ENCODE measurements around the gene SLC35F3.
"Not testable (repeated sequence)": the region's sequence is repeated elsewhere in the genome, so short reads cannot be mapped to it uniquely, and the experiment has no call there.

Gene SLC35F3

DNA sequence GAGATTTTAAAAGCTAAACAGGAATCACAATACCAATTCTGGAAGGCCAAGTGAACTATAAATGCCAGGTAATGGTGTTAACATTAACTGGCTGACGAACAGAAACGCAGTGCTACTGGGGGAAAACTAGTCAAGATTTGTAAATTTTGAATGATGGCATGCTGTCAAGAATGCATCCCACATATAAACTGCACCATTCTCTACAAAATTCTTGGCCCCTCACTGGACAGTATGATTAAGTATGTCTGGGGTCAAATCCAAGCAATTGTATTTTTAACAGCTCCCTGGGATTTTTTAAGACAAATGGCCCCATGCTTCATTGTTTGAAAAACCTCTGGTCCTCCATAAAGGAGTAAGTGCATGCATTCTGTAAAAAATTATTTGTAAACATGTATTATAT, 395.6 kb downstream of the SLC35F3 start:
- DNase-seq: no peak

DNA sequence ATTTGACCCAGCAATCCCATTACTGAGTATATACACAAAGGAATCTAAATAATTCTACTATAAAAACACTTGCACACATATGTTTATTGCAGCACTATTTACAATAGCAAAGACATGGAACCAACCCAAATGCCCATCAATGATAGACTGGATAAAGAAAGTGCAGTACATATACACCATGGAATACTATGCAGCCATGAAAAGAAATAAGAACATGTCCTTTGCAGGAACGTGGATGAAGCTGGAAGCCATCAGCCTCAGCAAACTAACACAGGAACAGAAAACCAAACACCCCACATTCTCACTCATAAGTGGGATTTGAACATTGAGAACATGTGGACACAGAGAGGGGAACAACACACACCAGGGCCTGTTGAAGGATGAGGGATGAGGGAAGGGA, 397.2 kb downstream of the SLC35F3 start:
- not testable (repeated sequence) for DNase-seq

DNA sequence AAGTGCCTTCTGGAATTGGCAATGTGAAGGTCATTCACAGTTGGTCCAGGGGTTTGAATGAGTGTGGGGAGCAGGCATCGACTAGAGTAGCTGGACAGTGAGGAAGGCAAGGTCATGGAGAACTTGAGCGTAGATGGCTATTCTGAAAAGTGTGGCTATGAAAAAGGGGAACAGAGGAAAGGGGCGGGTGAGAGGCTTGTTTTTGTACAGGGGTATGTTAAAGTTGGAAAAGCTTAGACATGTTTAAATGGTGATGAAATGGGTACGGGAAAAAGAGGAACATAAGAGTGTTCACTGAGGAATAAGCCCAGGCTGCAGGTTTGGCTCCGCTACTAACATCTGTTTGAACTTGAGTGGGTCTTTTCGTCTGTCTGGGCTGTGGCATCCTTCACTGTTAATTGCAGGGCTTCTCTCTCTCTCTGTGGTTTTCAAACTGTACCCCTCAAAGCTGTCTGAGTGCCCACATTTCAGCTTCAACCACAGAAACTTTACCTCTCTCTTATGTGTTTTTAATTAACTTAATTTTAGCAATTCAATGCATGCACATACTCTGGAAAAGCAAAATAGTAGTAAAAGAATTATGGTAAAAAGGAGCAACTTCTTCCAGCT, 398.0 kb downstream of the SLC35F3 start:
- DNase-seq: no peak

DNA sequence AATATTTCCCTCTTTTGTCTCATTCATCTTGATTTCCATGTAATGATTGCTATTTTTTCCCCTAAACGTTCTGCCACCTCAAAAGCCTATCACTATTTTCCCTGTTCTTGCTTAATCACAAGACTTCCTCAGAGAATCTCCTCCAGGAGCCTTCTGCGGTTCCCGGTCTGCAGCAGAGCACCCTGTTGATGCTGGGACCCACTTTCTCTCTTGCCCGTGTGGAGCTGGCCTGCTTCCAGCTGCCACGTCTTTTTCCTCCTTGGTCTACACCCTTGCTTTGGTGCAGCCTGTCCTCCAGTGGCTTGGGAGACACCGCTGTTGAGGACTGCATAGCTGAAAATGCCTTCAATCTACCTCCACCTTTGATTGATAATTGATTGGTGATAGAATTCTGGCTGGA, 398.8 kb downstream of the SLC35F3 start:
- DNase-seq: no peak

DNA sequence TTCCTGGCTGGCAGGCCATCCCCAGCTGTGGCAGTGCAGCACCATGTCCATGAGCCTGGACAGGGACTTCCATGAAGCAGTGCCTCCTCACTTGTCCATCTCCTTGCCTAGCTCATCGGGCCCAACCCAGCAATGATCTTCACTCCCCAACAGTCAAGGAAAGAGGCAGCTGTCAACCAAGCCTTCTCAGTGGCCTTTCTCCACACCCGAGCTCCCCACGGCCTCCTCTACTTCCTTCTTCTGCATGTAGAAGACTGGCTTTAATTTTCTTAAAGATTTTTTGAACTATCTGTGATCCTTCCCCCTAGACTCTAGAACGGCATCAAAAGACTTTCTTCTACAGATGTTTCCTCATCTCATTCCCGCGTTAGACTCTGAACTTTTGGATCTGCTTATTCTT, 403.2 kb downstream of the SLC35F3 start:
- DNase-seq: no peak

DNA sequence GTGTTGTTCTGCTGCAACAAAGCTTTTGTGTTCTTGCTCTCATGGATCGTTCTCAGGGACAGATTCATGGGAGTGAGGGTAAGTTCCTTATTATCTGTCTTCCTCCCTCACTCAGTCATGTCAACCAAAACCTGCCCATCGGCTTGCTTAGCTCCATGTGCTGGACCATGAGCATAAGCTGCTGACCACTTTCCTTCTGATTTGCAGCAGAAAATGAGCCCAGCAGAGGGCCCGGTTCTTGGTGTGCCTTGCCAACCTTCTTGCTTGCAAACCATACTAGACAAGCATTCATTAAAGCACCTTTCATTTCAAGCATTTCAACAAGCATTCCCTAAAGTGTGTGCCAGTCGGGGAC, 404.7 kb downstream of the SLC35F3 start:
- no peak for DNase-seq

DNA sequence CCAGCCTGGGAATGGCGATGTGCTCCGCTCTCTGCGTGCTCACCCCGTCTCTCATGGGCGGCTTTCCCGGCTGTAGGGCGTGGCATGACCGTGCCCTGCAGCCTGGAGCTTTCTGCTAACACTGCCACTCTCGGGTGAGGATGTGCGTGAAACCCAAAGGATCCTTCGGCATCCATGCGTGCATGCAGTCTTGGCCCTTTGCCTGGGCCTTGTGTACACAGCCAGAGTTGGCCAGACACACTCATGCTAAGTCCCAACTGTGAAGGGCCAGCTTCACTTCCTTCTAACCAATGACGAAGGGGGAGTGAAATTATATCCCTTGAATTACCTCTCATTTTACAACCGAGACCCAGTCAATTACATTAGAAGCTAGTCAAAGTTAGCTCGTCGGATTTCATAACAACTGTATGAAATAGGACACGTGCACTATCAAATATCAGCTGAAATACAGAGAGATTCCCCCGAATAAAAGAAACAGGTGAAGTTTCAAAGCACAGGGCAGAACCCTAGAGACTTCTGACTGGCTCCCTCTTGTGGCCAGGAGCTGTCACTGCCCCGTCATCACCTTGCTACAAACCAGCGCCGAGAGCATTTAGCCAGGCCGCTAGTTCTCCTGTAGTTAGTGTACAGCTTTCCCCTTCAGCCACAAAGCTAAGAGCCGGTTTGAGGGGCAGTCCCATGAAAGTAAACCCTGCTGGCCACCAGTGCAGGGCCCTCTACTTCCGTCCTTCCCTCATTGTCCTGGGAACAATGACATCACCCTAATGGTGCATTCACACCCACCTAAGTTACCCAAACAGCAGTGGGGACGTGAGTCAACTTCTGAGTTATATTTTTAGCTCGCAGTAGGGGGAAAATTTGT, 405.4 kb downstream of the SLC35F3 start:
- peak; percentile 83 to 88 for DNase-seq

DNA sequence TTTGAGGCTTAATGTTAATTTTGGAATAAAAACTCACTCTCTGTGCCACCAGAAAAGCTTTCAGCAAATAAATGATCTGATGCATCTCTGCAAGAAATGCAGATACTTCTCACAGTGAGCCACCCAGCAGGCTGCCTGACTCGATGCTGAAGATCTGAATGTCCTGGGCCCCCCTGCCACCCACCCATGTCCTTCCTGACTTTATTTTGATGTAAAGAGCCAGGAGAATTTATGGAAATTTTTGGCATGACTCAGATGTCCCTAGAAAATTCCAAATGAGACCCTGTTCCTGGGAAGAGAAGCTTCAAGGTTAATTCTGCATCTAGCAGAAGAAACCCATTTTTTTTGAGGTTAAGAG, 406.0 kb downstream of the SLC35F3 start:
- DNase-seq: no peak

DNA sequence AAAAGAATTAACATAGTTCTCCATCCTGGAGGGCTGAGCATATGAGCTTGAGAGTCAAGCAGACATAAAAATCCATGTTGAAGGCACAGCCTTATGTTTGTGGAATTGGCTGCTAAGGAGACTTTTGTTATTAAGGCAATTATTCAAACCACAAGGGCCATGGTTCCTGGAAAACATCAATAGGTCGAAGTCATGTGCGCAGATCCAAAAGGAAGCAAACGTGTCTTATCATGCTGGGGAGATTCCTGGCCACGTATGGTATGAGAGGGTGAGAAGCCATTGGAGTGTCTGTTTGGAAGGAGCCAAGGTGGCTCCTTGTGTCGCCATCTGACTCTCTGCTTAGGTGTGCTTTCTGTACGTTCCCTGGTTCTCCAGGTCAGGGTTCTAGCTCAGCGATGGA, 406.9 kb downstream of the SLC35F3 start:
- DNase-seq: no peak

DNA sequence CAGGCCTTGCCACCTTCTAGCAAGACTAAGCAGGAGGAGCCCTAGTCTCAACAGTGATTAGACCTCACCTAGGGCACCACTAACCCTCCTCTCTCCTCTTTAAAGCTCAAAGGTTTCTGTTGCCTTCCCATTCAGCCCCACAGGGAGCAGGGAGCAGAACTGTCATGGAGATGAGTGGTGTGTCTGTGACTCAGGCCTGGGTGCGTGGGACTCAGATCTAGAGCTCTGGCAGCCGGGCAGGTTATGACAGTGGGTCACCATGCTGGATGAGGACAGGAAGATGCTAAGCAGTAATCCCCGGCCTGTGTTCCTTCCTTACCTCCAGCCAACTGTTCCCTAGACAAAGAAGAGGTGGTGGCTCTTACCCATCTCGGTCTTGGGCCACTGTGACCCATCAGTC, 408.7 kb downstream of the SLC35F3 start:
- DNase-seq: no peak

DNA sequence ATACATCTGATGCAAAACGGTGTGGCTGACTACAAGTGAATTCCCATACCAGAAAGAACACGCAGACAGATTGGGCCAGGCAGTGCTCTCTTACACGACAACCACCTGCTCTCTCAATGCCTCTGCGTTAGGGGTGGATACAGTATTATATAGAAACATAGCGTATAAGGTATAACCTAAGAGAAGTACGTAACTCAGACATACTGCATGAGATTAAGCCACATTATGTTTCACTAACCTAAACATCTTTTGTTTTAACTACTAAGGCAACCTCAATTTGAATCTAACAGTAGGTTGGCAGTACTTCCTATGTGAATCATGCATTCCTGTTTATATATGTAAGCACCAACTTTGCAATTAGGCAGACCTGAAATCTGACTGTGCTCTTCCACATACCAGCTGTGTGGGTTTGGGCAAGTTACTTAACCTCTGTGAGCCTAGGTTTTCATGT, 410.6 kb downstream of the SLC35F3 start:
- DNase-seq: no peak

DNA sequence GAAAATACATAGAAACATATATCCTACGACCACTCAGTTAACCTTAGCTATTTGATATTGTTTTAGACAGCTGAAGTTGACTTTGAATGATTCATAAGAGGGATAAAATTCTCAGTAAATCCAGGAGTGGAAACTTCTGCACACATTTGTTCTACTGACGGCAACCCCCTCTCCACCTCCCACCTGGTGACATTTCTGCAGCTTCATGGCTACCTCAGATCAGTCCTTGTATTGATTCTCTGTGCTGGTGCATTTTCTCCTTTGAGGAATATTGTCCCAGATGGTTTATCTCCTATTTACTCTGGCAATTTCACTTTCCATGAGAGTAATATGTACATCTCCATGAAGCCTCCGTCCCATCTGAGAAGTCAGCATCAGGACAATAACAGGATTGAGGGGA, 411.1 kb downstream of the SLC35F3 start:
- DNase-seq: no peak

DNA sequence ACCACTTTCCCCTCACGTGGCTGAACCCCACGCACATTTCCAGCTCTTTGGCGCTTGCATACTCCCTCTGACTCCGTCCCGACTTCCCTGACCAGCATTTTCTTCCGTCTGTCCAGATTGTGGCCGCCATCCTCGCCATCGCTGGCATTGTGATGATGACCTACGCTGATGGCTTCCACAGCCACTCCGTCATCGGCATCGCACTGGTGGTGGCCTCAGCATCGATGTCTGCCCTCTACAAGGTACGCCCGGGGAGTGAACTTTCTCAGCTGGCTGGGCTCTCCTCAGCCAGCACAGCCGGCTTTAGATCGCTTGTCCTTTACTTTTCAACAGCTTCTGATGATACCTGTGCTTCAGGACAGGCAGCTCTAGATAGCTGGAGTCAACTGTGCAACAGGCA, 412.0 kb downstream of the SLC35F3 start:
- no peak for DNase-seq

DNA sequence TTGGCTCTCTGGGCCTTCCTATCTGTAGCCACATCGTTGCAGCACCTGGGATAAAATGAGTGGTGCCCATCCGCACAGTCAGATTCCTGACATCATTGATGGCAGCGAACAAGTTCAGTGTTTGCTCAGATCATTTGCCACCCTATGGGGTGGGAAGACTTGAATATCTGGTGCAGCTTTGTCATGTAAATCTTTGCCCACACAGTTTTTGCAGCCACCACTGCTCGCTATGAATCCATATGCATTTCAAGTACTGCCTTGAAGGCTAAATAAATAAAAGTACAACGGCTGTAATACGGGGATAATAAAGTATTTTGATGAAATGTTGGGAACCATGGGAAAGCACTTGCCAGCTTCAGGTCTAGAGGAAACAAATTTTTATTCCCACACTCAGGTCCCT, 412.5 kb downstream of the SLC35F3 start:
- no peak for DNase-seq

DNA sequence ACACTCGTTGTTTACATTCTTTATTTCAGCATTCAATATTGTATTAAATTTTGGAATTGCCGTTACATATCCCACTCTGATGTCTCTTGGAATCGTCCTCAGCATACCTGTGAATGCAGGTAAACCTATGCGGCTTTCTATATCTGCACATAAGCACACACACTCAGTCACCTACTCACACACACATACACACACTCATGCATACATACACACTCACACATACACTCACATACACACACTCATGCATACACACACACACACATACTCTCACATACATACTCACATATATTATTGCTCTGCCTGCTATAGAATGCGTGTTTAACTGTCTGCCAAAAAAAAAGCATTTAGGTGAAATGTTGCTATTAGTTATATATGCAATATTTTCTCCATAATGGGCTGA, 415.6 kb downstream of the SLC35F3 start:
- DNase-seq: no peak

DNA sequence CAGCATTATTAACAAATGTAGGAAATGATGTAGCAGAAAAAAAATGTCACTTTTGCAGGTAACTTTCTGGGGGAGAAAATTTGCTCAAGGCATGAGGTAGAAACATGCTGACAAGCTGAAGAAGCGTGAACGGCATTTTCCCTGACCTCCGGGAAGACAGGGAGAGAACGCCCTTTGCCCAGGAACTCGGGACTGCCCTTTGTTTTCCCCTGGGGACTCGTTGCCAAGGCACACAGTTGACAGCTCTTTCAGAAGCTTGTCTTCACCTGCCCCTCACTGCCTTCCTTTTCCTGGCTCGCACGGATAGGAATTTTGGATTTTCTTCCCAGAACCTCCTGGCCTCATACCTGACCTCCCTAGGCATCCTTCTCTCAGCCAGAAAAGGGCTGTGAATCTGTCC, 416.1 kb downstream of the SLC35F3 start:
- no peak for DNase-seq

DNA sequence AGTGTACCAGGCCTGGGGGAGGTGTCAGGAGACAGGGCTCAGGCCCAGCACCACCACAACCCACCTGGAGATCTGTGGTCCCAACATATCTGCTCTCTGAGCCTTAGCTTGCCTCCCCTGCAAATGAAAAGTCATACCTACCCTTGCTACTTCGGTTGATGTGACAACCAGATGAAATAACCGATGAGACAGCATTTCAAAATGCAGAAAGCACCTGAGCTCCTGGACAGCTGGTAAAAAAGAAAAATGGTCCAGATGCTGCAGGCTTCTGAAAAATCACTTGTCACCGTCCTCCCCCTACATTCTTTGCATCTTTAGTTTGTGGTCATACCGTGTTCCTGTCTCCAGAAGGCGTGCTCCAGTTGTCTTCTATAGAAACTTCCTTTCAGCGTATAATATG, 416.8 kb downstream of the SLC35F3 start:
- DNase-seq: no peak

DNA sequence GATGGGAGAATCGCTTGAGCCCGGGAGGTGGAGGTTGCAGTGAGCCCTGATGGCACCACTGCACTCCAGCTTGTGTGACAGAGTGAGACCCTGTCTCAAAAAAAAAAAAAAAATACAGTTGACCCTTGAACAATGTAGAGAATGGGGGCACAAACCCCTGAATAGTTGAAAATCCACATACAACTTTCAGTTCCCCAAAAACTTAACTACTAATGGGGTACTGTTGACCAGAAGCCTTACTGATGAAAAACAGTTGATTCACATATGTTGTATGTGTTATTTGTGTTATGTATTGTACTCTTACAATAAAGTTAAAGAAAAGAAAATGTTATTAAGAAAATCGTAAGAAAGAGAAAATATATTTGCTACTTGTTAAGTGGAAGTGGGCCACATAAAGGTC, 417.6 kb downstream of the SLC35F3 start:
- DNase-seq: no peak

DNA sequence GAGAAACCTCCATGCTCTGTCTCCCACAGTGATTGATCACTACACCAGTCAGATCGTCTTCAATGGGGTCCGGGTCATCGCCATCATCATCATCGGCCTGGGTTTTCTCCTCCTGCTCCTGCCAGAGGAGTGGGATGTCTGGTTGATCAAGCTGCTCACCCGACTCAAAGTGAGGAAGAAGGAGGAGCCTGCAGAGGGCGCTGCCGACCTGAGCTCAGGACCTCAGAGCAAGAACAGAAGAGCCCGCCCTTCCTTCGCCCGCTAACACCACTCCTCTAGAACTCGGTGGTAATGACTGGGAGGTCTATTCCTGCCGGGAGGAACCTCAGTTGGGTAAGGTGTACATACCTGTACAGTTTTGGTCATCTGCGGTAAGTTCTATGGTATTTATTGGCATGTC, 418.5 kb downstream of the SLC35F3 start:
- peak; percentile 68 to 86 for DNase-seq

DNA sequence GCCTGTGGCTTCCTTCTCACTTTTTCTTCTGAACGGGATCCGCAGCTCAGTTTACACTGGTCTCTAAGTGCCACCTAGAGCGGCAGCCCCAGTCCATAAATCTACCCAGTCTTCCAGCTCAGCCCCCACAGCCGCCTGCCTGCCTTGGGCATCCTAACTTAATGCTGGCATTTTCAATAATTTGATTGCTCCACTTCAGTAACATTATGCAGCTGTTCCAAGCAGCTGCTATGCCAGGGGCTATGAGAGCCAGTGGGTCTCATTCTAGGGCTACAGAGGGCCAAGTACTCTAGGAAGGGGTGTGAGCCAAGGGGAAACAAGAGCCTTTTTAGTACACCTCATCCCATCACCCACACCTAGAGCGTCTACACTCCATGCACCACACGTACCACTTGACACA, 420.3 kb downstream of the SLC35F3 start:
- DNase-seq: no peak

DNA sequence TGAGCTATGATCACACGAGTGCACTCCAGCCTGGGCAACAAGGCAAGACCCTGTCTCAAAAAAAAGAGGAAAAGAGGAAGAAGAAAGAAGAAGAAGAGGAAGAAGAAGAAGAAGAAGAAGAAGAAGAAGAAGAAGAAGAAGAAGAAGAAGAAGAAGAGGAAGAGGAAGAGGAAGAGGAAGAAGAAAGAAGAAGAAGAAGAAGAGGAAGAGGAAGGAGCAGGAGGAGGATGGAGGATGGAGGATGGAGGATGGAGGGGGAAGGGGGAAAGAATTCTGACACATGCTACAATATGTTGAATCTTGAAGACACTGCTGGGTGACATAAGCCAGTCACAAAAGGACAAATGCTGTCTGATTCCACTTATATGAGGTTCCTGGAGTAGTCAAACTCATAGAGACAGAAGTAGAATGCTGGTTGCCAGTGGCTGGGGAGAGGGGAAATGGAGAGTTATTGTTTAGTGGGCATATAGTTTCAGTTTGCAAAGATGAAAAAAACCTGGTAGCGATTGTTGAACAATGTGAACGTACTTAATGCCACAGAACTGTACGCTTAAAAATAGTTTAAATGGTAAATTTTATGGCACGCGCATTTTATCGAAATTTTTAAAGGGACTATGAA, 421.5 kb downstream of the SLC35F3 start:
- DNase-seq: no peak

DNA sequence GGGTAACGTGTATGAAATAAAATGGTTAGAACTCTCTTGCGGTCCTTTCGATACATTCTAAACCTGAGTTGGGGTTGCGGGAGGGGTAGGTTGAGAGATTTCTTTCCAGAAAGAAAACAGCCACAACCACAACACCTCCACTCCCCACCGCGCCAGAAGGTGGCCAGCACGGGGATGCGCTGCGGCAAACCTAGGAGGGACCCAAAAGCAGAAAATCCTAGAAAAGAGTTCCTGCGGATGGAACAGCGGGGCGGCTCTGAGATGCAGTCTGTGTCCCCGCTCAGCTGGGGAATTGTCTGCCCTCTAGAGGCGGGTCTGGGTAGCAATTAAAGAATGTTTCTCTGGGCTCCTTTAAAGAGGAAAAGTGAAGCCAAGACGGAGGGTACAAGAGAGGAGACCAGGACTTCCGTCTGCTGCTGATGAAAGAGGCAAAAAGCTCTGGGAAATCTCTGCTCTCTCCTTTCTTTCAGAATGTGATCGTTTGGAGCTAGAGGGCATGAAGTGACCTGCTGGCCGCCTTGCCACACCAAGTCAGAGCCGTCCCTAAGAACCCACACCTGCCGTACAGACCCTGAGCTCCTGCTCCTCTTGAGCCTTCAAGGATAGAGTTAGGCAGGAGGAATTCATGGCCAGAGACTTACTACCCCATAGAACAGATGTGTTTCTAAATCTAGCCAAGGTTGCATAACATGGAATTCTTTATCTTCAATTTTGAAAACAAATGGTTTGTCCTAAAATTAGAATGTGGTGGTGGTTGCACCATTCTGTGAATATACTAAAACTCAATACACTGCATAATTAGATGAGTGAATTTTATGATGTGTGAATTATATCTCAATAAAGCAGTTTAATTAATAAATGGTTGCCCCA, 422.3 kb downstream of the SLC35F3 start:
- peak; percentile 39 to 67 for DNase-seq

DNA sequence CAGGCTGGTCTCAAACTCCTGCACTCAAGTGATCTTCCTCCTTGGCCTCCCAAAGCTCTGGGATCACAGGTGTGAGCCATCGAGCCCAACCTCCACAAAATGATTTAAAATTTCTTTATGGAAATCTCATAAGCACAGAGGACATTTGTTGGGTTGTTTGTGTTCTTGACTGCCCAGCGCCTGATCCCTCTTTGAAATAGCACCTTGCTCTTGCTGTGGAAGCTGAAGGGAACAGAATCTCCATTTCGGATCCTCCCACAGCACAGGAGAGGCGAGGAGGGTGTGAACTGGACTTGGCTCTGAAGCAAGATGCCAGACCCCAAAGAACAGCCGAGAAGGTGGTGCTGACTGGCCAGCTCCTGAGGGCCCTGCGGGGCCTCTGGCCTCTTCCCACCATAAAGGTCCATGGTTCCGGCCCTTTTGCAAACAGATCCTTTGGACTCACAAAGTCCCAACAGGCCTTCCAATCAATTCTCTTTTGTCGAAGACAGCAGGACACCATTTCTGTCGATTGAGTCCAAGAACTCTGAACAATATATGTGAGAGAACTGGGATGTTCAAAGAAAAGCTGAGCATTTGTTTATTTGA, 423.2 kb downstream of the SLC35F3 start:
- no peak for DNase-seq
